ENCODE results near the gene TPPP3.

TPPP3 gene

GRCh38 chr16:67404740-67405226 lies 11.5 kb upstream of the TPPP3 start:
- DNase-seq (ENCODE audit: low read depth in 2 of 2) = no peak

DNA sequence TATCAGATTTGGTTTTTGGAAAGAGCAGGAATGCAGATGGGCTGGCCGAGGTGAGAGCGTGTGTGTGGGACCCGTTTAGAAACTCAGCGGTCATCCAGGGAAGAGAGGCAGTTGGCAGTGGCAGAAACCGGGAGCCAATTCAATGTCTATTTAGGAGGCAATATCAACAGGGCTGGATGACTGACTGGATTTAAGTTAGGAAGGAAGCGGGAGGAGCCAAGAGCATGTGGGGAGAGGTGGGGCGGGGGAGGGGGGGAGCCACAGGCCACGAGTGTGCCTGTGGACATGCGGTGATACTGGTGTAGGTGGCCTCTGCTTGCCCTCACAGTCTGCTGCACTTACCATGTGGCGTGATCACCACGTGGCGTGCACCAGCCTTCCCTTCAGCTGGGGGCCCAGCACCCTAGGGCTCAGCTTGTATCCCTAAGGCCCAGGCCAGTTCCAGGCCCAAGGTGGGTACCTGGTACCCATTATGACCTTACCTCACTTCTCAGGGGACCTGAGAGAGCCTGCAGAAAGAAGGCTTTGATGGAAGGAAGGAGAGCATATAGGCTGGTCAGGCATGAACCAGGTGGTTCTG lies 10.8 kb upstream of the TPPP3 start:
- DNase-seq (ENCODE audit: low read depth in 2 of 2) = no peak

DNA sequence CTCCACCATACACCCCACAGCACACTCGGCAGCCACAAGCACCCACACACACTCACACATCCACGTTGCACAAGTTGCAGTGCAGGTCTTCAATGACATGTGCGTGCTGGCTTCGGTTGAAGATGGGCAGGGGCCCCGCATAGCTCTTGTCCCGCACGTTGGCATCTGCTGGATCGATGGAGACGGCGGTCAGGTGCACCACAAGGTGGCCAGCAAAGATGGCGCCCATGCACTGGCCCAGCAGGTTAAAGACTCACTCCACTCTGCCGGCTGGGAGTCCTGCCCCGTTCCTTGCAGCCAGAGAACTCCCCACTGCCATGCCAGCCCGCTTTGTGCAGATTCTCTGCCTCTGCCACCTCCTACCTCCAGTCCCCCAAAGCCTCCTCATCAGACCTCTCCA lies 7.6 kb upstream of the TPPP3 start:
- DNase-seq (ENCODE audit: low read depth in 2 of 2) = no peak

- DNase-seq (ENCODE audit: low read depth in 2 of 2) = no peak
Measured at GRCh38 chr16:67399749-67400704, 6.7 kb upstream of the TPPP3 start.

GRCh38 chr16:67399218-67399733 lies 6.0 kb upstream of the TPPP3 start:
- DNase-seq (ENCODE audit: low read depth in 2 of 2) = peak in 1 of 2 experiments; percentile 47

DNA sequence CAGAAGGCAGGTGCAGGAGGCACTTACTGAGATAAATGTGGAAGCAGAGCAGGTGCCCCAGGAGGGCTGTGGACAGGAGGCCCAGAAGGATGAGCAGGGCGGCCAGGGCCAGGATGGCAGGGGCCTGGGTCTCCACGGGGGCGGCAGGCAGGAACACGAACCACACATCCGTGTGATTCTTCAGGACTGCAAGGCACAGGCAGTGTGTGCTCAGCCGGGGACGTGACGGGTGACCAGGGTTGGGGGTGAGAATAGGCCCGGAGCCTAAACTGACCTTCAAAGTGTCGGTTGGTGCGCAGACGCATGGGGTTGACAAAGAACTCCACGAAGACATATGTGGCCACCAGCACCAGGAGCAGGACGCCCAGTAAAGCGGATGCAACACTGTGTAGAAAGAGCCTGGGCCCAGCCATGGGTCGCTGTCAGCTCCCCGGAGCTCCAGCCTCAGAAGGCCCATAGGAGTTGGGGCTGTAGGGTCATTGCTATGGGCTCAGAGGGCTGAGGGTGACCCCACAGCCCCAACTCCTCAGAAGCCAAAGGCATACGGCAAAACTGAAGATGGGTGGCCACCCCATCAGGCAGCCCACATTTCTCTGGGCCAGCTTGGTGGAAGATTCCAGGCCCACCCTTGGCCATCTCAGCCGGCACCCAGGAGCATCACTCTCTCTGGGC lies 5.4 kb upstream of the TPPP3 start:
- DNase-seq (ENCODE audit: low read depth in 2 of 2) = no peak

DNA sequence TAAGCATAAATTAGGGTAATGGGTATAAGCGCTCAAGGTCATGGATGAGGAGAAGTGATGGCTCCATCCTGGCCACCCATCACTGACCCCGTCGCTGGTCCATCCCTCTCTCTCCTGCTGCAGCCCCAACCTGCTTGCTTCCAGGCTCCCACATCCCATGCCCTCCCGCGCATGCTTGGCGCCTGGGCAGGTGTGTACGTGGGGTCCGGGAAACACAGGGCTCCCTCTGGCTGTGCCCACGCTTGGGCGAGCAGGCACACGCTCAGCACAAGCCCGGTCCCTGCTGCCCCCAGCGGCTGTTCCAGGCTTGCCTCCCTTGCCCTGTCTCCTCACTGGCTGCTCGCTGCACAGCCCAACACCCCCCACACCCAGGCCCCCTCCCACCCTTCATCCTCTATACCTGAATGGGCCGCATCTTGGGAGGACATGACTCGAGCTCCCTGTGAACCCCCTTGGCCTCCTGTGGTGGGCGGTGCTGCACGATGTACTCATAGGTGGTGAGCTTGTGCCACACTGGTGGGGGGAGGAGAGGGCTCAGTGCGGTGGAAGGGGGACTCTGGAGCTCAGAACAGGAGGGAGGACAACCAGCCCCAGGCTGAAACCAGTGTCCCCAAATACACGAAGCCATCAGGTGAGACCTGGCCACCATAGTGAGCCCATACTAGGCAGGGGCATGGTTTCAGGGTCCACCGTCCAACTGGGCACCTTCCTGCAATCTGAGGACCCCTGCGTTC lies 4.7 kb upstream of the TPPP3 start:
- no peak for DNase-seq (ENCODE audit: low read depth in 2 of 2)

DNA sequence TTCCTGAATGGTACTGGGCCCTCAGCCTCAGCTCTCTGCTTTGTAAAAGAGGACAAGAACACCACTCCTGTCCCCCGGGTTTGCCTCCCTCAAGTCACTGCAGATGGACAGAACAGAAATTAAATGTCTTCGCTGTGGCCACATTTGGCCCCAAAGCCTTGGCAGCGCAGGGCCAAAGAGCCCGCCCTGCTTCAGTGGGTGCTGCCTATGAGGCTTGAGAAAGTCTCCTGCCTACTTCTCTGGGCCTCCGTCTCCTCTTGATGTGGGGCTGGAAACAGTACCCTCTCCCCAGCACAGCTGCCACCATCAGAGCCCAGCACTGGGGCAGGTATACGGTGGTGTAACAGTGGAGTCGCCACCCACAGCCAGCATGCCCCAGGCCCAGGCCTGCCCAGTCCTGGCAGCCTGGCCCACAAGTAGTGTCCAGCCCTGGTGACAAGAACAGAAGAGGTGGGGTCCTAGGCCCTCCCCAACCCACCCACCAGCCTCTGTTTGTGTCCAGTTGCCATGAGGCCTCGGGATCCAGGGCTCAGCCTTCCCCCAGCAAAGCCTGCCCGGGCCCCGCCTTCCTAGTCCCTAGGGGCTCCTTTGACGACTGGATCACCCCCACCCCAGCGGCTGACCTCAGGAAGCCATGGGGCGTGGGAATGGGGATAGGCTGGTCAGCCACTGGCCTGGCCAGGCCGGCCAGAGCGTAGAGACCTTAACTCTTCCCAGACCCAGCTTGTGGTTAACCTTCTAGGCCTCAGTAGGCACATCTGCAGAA lies 3.9 kb upstream of the TPPP3 start:
- DNase-seq (ENCODE audit: low read depth in 2 of 2) = no peak

- no peak for DNase-seq (ENCODE audit: low read depth in 2 of 2)
Measured at GRCh38 chr16:67396159-67397035, 3.1 kb upstream of the TPPP3 start.

DNA sequence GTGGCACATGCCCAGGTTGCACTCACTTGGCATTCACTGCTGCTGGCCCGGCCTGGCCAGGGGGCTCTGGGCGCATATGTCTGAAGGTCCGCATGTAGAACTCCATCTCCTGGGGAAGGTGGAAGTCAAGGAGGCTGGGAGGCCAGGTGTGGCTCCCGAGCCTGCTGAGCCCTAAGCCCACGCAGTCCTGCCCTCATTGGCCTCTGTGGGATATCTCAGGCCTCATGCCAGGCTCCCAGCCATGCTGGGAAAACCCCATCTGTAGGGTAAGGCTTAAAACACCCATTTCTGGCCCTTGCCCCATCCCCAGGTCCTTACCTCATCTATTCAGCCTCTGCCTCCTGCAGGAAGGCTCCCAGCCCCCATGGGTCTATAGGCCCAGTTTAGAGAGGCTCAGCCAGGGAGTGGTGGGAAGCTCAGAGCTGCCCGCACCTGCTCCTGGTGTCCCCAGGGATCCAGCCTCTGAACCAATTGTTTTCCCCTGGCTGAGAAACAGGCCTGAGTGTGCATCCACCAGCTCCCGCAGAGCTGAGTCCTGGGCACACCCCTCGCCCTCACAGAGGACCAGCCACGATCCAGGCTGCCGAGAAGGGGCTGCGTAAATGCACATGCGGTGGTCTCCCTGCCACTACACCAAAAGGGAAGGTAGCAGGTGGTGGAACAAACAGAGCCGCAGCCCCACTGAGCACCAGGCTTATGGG lies 2.3 kb upstream of the TPPP3 start:
- no peak for DNase-seq (ENCODE audit: low read depth in 2 of 2)

DNA sequence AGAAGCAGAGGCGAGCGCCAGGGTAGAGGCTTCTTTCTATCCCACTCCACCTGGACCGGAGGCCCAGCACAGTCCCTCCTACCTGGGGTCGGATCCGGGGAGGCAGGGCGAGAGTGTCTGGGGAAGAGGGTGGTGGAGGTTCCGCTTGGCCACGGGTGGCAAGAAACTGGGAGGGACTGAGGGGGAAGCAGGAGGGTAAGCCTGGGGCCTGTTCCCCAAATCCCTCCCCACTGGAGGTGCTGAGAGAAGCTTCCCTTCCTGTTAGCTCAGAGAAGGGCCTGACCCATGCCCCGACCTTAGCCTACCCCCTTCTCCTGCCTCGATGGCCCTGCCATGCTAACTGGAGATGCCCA lies 1.8 kb upstream of the TPPP3 start:
- no peak for DNase-seq (ENCODE audit: low read depth in 2 of 2)

DNA sequence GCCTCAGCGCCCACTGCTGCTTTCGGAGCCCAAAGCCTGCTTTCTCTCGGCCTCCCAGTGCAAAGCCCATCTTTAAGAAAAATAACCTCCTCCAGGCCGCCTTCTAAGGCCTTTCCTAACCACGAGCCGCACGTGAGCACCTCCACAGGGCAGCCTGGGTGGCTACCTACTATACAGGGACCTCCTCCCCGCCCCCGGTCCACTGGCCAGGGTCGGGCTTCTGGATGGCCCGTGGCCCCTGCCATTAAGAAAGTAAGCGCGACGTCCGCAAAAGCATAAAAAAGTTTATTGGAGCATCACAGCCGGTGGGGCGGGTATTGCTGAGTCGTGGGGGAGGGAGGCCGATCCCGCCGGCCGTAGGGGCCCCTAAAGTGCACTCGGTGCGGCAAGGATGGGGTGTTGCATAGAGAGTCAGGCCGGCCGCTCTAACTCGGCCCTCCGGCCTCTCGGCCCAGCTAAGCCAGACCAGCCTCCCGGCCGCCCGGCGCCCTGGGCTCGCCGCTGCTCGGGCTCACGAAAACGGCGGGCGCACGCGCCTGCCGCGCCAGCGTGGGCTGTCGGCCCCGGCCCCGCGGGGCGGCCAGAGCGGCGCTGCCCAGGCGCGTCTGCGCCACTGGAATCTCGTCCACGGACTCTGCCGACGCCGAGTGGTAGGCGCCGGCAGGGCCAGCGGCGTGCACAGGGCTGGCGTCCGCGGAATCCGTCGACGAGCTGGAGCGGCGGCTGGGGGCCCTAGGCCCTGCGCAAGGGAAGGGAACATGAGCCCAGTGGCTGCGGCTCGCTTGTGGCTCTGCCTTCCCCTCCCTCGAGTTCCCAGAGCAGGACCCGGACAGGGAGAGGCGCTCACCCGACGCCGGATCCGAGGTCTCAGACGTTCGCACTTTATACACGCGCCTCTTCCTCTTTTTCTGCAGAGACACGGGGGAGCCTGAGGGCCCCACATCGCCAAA lies 1.1 kb upstream of the TPPP3 start:
- DNase-seq (ENCODE audit: low read depth in 2 of 2) = no peak

DNA sequence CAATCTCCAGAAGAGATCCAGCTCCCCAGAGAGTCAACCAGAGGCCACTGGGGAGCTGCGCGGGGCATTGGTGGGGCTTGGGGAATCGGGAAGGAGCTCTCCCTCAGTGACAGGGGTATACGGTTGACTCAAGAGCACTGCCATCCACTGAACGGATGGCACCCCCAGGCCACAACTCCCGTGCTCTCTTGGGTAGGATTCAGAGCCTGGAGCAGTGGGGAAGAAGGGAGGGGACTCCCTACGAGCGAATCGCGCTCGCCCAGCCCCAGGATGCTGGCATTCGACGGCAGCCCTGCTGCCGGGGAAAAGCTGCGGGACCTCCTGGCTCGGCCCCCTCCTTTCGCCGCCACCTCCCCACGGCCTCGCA lies 473 bp upstream of the TPPP3 start:
- no peak for DNase-seq (ENCODE audit: low read depth in 2 of 2)

GRCh38 chr16:67392301-67393059 lies 818 bp downstream of the TPPP3 start:
- DNase-seq (ENCODE audit: low read depth in 2 of 2) = no peak

DNA sequence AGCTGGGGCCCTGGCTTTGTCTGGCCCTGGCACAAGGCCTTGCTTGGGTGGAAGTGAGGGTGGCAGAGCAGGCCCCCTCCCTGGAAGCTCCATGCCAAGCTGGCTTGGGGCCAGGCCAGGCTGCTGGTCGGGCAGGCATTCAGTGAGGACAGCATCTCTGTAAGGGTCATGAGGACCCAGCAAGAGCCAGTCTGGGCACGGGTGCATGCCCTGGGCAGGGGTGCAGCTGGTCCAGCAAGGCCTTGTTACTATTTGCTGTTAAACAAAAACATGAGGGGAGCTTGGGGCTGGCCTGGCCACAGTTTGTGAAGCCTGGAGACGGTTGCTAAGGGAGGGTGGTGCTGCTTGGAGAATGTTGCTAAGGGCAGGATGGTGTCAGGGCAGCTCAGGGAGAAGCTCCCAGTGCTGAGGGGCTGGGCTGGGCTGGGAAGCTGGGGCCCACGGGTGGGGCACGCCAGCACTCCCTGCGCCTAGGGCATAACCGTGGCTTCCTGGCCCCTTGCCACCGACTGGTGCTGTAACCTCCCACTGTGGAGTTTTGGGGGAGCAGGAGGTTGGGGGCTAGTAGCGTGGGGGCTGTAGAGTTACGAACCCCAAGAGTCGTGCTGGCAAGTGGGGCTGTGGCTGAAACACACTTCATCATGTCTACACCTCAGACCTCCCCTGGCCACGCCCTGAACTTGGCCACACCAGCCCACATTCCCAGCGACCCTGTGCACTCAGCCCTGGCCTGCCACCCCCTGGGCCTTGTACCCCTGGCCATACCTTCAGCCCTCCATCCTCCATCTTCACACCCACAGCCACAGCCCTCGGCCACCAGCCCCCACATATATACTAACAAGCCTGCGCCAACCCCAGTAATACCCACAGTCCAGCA lies 1.6 kb downstream of the TPPP3 start:
- no peak for DNase-seq (ENCODE audit: low read depth in 2 of 2)

DNA sequence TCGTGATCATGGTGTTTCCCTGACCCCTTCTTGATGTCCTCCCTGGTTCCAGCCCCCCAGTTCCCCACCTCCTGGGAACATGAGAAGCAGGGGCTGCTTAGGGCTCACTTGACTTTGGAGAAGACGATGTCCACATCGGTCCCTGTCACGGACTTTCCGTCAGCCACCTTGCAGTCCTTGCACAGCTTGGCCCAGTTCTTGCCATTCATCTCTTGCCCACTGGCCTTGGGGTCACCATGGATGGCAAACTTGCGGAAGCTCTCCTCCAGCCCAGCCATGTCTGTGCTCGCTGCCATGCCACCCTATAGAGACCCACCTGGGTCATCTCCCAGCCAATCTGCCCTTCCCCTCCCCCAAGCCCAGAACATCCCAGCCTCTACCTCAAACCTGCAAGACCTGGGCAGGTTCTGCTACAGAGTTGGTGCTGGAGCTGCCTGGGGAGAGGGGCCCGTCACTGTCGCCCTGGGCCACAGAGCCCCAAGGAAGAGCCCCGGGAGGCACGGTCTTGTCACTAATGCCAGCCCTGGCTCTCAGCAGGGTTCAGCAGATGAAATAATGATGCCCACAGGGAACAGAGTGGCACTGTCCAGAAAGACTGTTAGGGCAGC lies 2.4 kb downstream of the TPPP3 start:
- DNase-seq (ENCODE audit: low read depth in 2 of 2) = no peak

All from stimulated activated CD4-positive, alpha-beta T cell treated with anti-CD3 and anti-CD28 coated beads, Interleukin-12 subunit alpha, Interleukin-12 subunit beta, amount 100 ng/mL, for 24 hours (primary cell).